B cell (primary cell): Measurements from ENCODE around the gene GCA. TPM values are rescaled to one million over a fixed set of nuclear protein-coding genes. Genes with fewer than 3 reads are reported as not detected.

Experiments
- ATAC-seq: fragments of 200-7000 bp; cut with Tn5 transposase; one replicate; pipeline ENCODE4 v1.10.0; 2021; ENCODE audit warnings: low read depth, mild to moderate bottlenecking, moderate number of reproducible peaks, moderate library complexity
- CTCF ChIA-PET: fragments of 350-600 bp; sonication (Branson Sonifier 250); formaldehyde crosslinking; loops from one replicate; lab custom pipeline; 2021; ENCODE audit warnings: antibody characterized with exemption, inconsistent platforms; lab: Charles Lee
- POLR2A ChIA-PET: fragments of 350-600 bp; sonication (Branson Sonifier 250); formaldehyde crosslinking; loops from one replicate; lab custom pipeline; 2021; ENCODE audit warnings: antibody characterized with exemption; lab: Charles Lee
- DNase-seq: peaks from one replicate; pipeline ENCODE4 v3.0.0; 2013
- H2AFZ ChIP-seq: 2 replicates; pipeline ENCODE4 v1.6.1; 2012; ENCODE audit warnings: mild to moderate bottlenecking, low read depth, low read length; ENCODE audit not compliant: insufficient read depth, poor library complexity, severe bottlenecking
- H3K27ac ChIP-seq, 2 donors: 1 replicate in 1 of 2; 2 replicates in 1 of 2; pipeline ENCODE4 v1.5.1; 2012 to 2013; ENCODE audit warnings: low read length in 2 of 2, mild to moderate bottlenecking in 2 of 2, moderate library complexity in 1 of 2
- H3K27me3 ChIP-seq, 4 experiments: fragments of 200-600 bp in 1 of 4; sonication (generic) in 1 of 4; replicated peaks in 1 of 4; 1 replicate in 2 of 4; 2 replicates in 2 of 4; pipeline versions ENCODE4 v1.6.1 to v1.7.0; 2013 to 2016; ENCODE audit warnings: low read length in 3 of 4, mild to moderate bottlenecking in 2 of 4, mixed read lengths in 1 of 4, moderate library complexity in 1 of 4; ENCODE audit not compliant: insufficient read depth in 4 of 4, control insufficient read depth in 3 of 4; ENCODE audit errors: control extremely low read depth in 1 of 4
- H3K36me3 ChIP-seq, 2 experiments: replicated peaks in 1 of 2; 1 replicate in 1 of 2; 2 replicates in 1 of 2; pipeline versions ENCODE4 v1.6.1 to v1.7.1; 2013; ENCODE audit warnings: low read length in 1 of 2; ENCODE audit not compliant: insufficient read depth in 2 of 2, control insufficient read depth in 1 of 2; ENCODE audit errors: control extremely low read depth in 1 of 2, extremely low read depth in 1 of 2
- H3K4me1 ChIP-seq, 2 donors: fragments of 200-600 bp in 1 of 2; sonication (generic) in 1 of 2; 1 replicate in 1 of 2; 2 replicates in 1 of 2; pipeline versions ENCODE4 v1.5.1 to v1.6.1; 2013 to 2017; ENCODE audit warnings: low read length in 2 of 2; ENCODE audit not compliant: control insufficient read depth in 2 of 2, insufficient read depth in 2 of 2
- H3K4me2 ChIP-seq: replicated peaks from 2 replicates; pipeline ENCODE3; 2012; ENCODE audit warnings: mild to moderate bottlenecking, low read depth, low read length; ENCODE audit not compliant: poor library complexity, severe bottlenecking
- H3K4me3 ChIP-seq, 5 experiments: fragments of 200-600 bp in 1 of 5; sonication (generic) in 1 of 5; 1 replicate in 3 of 5; 2 replicates in 2 of 5; pipeline versions ENCODE4 v1.5.1 to v1.7.0; 2011 to 2016; ENCODE audit warnings: low read length in 4 of 5, mild to moderate bottlenecking in 4 of 5, low read depth in 2 of 5, control low read depth in 1 of 5, moderate library complexity in 1 of 5; ENCODE audit not compliant: insufficient read depth in 1 of 5; ENCODE audit errors: control extremely low read depth in 1 of 5, extremely low read depth in 1 of 5
- H3K79me2 ChIP-seq: fragments of 200-600 bp; sonication (generic); one replicate; pipeline ENCODE4 v1.6.0; 2016; ENCODE audit warnings: low read length; ENCODE audit not compliant: control insufficient read depth, insufficient read depth
- H3K9ac ChIP-seq: fragments of 200-600 bp; sonication (generic); 2 replicates; pipeline ENCODE4 v1.6.1; 2017; ENCODE audit warnings: mild to moderate bottlenecking, low read length, moderate library complexity
- H3K9me3 ChIP-seq, 3 donors: one replicate each; pipeline versions ENCODE4 v1.6.1 to v1.7.1; 2013; ENCODE audit warnings: low read length in 2 of 3; ENCODE audit not compliant: control insufficient read depth in 2 of 3, insufficient read depth in 1 of 3; ENCODE audit errors: control extremely low read depth in 1 of 3
- H4K20me1 ChIP-seq: 2 replicates; pipeline ENCODE4 v1.6.0; 2012; ENCODE audit warnings: mild to moderate bottlenecking, low read length; ENCODE audit not compliant: insufficient read depth, control insufficient read depth, poor library complexity, severe bottlenecking
- H3K27ac Mint-ChIP-seq: one replicate; pipeline ENCODE4 v1.8.0; 2021; ENCODE audit warnings: mixed read lengths
- H3K27me3 Mint-ChIP-seq: one replicate; pipeline ENCODE4 v1.8.0; 2021; ENCODE audit warnings: mixed read lengths
- H3K4me1 Mint-ChIP-seq: one replicate; pipeline ENCODE4 v1.8.0; 2021; ENCODE audit warnings: mixed read lengths
- H3K4me3 Mint-ChIP-seq: one replicate; pipeline ENCODE4 v1.8.0; 2021; ENCODE audit warnings: mixed read lengths
- H3K9me3 Mint-ChIP-seq: one replicate; pipeline ENCODE4 v1.8.0; 2022; ENCODE audit warnings: mixed read lengths; ENCODE audit not compliant: insufficient read depth
- CTCF ChIP-seq: fragments of 200-600 bp; IDR thresholded peaks from one replicate; pipeline ENCODE4 v1.8.0; 2022; ENCODE audit warnings: antibody characterized with exemption, mild to moderate bottlenecking
- EZH2 ChIP-seq: IDR thresholded peaks from 2 replicates; pipeline ENCODE4 v1.6.1; 2012; ENCODE audit warnings: borderline replicate concordance, low read depth, mild to moderate bottlenecking, moderate library complexity, low read length; ENCODE audit not compliant: insufficient read depth, poor library complexity, severe bottlenecking
- WGBS: methylation state at CpG from one replicate; pipeline ENCODE4 v1.1.5; 2013; ENCODE audit warnings: missing lambda C conversion rate; ENCODE audit not compliant: insufficient coverage; 5-methylcytosine and 5-hydroxymethylcytosine counted together
- intact Hi-C: fragments of 100-400 bp; cut with micrococcal nuclease; formaldehyde crosslinking; loops from one replicate; pipeline ENCODE4 v1.10.0; 2022
- polyA plus RNA-seq: library from polyadenylated mRNA; depleted of rRNA; stranded (reverse); fragments of >200 nt; gene quantifications from 2 replicates; pipeline ENCODE4 v1.2.3, GENCODE V29; 2012
- total RNA-seq, 2 donors: library from RNA; stranded (reverse); fragments of 120-200 nt in 1 of 2; gene quantifications; 1 replicate in 1 of 2; 2 replicates in 1 of 2; pipeline versions ENCODE4 v1.2.3 to v1.2.4, GENCODE V29; 2013 to 2022

The GCA gene
- total and polyA plus RNA-seq, 2 donors (not counting 1 experiment from before 2014, with no cell fraction given): 17.9 to 33.0 TPM

DNA sequence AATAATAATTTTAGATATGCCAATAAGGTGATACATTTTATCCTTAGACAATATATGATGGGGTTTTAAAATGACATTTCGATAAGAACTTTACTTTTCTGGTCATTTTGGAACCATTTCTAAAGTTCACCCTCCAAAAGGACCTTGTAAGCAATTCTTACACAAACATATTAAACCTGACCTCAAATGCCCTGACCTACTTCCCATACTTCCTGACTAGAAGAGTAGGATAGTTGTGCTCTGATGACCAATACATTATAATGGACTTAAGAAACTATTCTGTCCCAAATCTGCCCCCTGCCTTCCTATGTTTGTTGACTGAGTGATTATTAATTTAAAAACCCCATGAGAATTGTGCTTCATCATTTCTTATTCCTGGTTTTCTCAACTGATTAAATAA is 24.6 kb downstream of the GCA start:
- no peaks in the 10 kb centered on the region for H3K79me2 ChIP-seq
- no peak overlapping the region for H3K4me2 ChIP-seq
- WGBS: no CpG with 5 or more reads among the region's 1 CpG
- intact Hi-C loops: no loop called here
- no peaks in the 10 kb centered on the region for H4K20me1 ChIP-seq
- H3K4me1 Mint-ChIP-seq: no peaks in the 10 kb centered on the region
- H3K4me1 ChIP-seq: no peaks in the 10 kb centered on the region
- ChIA-PET POLR2A (no interaction called here), CTCF (no interaction called here)
- no peak overlapping the region for H3K27ac Mint-ChIP-seq
- H3K9ac ChIP-seq: no peak overlapping the region
- no peak overlapping the region for H2AFZ ChIP-seq
- no peak for DNase-seq
- no peak overlapping the region for H3K4me3 Mint-ChIP-seq
- no peaks in the 10 kb centered on the region for H3K27me3 ChIP-seq
- no peak for ATAC-seq
- H3K36me3 ChIP-seq: peaks cover 0 to 4% of the 10 kb centered on the region in 2 experiments
- no peaks in the 10 kb centered on the region for H3K9me3 Mint-ChIP-seq
- no peaks in the 10 kb centered on the region for H3K9me3 ChIP-seq
- H3K27me3 Mint-ChIP-seq: no peaks in the 10 kb centered on the region
- no peak overlapping the region for H3K4me3 ChIP-seq
- H3K27ac ChIP-seq: no peak overlapping the region
- TF ChIP-seq EZH2: no peak
- TF ChIP-seq CTCF: no peak

DNA sequence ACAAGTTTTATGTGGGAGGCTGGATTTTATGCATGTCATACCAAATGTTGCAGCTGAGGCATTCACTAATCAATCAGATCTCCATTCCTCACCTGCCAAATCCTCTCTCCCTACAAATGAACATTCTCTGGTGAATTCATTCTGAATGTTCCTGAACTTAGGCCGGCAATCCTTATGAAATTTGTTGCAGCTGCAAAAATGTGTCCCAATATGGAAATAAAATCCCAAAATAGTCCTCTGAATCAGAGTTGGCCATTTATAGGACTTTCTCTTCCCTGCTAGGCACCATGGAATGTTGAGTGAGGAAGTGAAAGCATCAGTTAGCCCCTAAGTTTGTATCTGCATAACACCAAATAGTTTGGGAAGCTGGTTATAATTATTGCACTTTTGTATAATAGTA is 25.6 kb downstream of the GCA start:
- Mint-ChIP-seq H3K27me3 (no peaks in the 10 kb centered on the region), H3K9me3 (no peaks in the 10 kb centered on the region)
- no peaks in the 10 kb centered on the region for H4K20me1 ChIP-seq

More for the DNA sequence above, 25.6 kb downstream of the GCA start:
- ChIA-PET CTCF (no interaction called here), POLR2A (no interaction called here)
- H3K27me3 ChIP-seq: no peaks in the 10 kb centered on the region
- no peak overlapping the region for H3K27ac Mint-ChIP-seq
- H3K4me2 ChIP-seq: no peak overlapping the region
- H3K4me3 Mint-ChIP-seq: no peak overlapping the region
- H3K79me2 ChIP-seq: no peaks in the 10 kb centered on the region
- no peak overlapping the region for H3K9ac ChIP-seq
- H3K4me1 ChIP-seq: no peaks in the 10 kb centered on the region
- intact Hi-C loops: no loop called here
- WGBS: no CpG with 5 or more reads among the region's 1 CpG
- no peaks in the 10 kb centered on the region for H3K9me3 ChIP-seq
- H3K4me1 Mint-ChIP-seq: no peaks in the 10 kb centered on the region
- no peak for ATAC-seq
- H2AFZ ChIP-seq: no peak overlapping the region
- no peak for TF ChIP-seq CTCF
- TF ChIP-seq EZH2: no peak
- peaks cover 0 to 2% of the 10 kb centered on the region in 2 experiments for H3K36me3 ChIP-seq
- no peak overlapping the region for H3K4me3 ChIP-seq
- no peak for DNase-seq
- H3K27ac ChIP-seq: no peak overlapping the region
